DMS114 treated with DMSO at 0.1 percent for 48 hours (cell line): ENCODE data around the gene DLX3.

ENCODE experiments used
- DNase-seq: peaks from one replicate; lab custom pipeline; 2025; ENCODE audit not compliant: unreplicated experiment; lab: John Stamatoyannopoulos, UW

DLX3 gene

DNA sequence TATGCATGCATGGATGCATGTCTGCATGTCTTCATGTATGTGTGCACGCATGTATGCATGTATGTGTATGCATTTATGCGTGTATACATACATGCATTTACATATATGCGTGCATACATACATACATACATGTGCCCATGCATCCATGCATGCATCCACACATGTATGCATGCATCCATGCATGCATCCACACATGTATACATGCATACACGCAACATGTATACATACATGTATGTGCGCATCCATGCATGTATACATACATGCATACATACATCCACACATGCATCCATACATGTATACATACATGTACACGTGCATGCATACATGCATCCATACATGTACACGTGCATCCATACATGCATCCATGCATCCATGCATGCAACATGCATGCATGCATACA, 29.8 kb upstream of the DLX3 start:
- no peak for DNase-seq

DNA sequence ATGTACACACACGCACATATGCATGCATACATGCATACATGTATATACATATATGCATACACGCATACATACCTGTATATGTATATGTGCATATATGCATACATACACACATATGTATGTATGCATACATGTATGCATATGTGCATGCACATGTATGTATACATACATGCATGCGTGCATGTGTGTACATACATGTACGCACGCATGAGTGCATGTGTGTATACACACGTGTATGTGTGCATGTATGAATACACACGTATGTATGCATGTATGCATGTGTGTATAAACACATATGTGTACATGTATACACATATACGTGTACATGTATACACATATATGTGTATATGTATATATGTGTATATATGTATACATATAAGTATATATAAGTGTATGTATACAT, 28.5 kb upstream of the DLX3 start:
- no peak for DNase-seq

DNA sequence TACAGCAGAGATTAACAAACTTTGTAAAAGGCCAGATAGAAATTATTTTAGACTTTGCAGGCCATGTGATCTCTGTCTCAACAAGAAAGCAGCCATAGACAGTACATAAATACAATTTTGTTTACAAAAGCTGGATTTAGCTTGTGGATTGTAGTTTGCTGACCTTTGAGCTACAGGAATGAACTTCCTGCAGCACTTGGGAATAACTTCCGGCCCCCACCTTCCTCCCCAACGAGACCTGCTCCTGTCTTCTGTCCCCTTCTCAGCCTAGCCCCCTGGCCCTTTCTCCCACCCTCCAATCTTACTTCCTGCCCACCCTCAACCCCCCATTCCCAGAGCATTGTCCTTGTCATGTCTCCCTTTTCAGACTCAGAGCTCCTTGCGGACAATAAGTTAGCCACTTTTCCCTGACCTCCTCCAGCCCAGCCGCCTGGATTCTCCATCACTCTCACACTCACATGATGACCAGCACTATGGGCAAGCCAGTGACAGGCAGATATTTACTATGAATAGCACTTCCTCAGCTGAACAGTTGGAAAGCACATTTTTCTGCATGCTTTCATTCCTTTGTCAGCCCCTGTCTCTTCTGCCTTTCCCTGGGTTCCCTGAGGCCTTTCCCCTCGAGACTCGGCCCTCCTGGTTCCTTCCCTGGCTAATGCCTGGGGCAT, 27.6 kb upstream of the DLX3 start:
- no peak for DNase-seq

GRCh38 chr17:50021681-50022370, 26.8 kb upstream of the DLX3 start:
- DNase-seq, result no peak

DNA sequence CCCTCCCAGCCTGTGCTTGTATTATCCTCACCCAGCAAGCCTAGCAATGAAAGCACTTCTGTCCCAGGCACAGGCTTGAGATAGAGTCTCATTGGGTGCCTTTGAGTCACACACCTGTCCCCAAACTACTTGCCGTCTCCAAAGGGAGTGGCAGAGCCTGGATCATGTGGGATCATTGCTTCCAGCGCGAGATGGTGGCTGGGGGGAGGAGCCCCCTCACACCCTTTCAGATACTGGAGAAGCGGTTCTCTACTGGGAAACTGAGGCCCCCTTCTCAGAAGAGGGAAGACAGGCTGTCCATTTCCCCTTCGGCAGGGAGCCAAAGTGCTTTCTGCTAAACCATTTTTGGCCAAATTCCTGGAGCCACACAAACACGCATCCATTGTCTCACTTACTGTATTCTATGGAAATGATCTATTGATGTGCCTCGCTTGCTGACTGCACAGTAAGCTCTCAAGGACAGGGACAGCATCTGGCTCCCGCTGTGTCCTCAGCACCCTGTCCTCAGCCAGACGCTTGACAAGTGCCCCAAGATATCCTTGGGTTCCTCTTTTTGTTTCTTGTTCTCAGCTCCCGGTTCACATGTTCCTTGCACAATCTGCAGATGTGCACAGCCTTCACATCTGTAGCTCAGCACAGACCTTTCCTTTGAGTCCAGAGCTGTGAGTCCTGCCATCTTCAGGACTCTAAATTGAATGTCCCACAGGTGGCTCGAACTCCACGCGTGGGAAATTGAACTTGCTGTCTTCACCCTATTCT, 26.0 kb upstream of the DLX3 start:
- DNase-seq, result no peak

- no peak for DNase-seq
Observed at GRCh38 chr17:50018909-50019308, 23.9 kb upstream of the DLX3 start.

GRCh38 chr17:50015146-50015545, 20.1 kb upstream of the DLX3 start:
- no peak for DNase-seq

- no peak for DNase-seq
Observed at GRCh38 chr17:50014471-50015088, 19.6 kb upstream of the DLX3 start.

GRCh38 chr17:50013079-50013478, 18.1 kb upstream of the DLX3 start:
- no peak for DNase-seq

DNA sequence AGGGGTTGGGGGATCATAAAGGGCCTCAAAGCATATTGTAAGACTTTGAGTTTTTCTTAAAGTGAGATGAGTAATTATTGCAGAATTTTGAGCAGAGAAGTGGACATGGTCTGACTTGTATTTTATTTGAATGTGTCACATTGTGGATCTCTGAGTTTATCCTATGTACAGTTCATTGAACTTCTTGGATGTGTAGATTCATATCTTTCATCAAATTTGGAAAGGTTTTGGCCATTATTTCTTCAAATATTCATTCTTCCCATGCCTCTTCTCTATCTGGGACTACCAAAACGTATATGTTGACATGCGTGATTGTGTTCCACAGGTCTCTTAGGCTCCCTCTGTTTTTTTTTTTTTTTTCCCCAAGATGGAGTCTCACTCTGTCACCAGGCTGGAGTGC, 14.3 kb upstream of the DLX3 start:
- DNase-seq, result no peak

DNA sequence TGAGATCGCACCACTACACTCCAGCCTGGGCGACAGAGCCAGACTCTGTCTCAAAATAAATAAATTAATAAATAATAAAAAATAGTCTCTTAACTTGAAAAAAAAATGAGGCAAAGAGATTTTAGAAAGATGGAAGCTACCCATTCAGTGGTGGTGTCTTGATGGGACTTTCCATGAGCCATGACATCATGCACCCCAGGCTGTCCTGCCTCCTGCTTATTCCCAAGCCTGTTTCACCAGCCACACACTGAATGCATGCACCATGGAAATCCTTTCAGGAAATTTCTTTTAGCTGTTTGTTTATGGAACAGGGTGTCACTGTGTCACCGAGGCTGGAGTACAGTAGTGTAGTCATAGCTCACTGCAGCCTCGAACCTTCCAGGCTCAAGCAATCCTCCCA, 8.9 kb upstream of the DLX3 start:
- no peak for DNase-seq

GRCh38 chr17:49998836-49999511, 4.0 kb upstream of the DLX3 start:
- DNase-seq, result no peak

DNA sequence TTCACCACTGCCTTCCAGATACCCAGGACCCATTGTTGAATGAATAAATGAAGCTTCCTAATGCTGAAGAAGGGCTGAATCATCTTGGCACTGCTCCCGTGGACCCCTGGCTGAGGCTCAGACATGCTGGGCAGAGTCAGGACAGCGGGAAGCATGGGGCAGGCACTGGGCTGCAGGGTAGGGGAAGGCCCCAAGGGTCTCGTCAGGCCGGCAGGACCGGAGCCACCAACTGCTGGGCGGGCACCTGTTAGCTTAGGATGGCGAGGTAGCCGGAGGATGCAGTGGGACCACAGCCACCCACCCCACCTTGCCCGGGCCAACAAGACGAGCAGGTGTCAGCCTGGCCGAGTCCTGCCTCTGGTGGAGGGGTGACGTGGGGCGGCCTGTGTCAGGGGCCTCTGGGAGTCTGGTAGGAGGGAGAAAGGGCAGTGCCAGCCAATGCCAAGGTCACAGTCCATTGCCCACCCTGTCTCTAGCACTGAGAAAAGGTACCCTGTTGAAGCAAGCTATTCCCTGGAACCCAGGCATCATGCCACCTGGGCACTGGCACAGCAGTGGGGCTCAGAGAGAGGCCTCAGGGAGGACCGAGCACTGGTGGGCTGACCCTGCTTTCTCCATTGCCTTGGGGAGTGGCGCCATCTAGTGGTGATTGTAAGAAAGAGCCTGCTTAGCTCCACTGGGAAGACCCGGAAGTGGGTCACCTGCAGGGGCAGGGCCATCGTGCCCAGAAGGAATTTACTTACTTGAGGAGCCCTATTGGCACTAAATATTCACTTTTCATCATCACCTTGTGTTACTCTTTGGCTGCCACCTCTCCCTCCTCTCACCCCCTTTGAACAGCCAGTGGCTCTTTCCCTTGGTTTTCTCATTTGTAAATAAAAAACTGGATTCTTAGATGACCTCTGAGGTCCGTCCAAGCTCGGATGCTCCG, 3.0 kb upstream of the DLX3 start:
- peak; percentile 68 for DNase-seq

- DNase-seq, result no peak
Observed at GRCh38 chr17:49997301-49997650, 2.3 kb upstream of the DLX3 start.

GRCh38 chr17:49996495-49997300, 1.7 kb upstream of the DLX3 start:
- peak; percentile 12 for DNase-seq

- no peak for DNase-seq
Observed at GRCh38 chr17:49996121-49996494, 1.1 kb upstream of the DLX3 start.

DNA sequence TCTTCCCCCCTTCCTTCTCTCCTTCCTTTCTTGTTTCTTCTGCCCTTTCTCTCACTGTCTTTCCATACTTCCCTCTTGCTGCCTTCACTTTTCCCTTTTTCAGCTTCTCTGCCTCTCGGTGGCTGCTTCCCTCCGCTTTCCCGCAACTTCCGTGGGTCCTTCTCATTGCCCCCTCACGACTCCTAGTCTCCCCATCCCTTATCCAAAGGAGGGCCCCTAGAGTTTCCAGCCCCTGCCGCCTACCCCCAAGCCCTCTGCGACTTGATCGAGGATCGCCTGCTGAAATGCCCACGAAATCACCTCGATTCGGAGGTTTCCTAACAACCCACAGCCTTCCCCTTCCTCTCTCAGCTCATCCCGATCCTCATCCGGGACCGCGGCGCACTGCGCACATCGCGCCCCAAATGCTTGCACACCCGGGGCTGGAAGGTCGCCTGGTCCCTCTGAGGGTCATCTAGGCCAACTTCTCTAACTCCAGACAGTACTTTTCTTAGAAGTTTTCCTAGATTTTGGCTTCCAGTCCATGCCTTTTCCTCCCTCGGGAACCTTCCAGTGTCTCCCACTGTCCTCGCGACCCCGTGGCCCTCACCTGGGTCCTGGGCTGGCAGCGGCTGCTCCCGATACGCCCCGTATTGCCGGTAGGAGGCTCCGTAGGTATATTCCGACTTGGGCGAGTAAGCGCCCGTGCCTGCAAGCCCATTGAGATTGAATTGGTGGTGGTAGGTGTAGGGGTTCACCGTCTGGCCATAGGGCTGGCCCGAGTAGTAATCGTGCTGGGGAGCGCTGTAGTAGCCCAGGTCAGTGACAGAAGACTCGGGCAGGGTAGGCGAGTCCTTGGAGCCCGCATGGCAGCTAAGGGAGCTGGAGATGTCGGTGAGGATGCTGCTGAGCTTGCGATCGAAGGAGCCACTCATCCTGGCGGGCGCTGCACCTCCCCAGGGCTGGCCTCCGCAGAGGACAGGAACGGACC, 654 bp downstream of the DLX3 start:
- DNase-seq, result peak; percentile 14

GRCh38 chr17:49993423-49994060, 1.5 kb downstream of the DLX3 start:
- no peak for DNase-seq
